DOHH2 (cell line): ENCODE data around the gene FAM90A26.
"Not testable (repeated sequence)": the region's sequence is repeated elsewhere in the genome, so short reads cannot be mapped to it uniquely, and the experiment has no call there.

Experiments
- EZH2phosphoT487 ChIP-seq: fragments of 200-600 bp; sonication (generic); IDR thresholded peaks from 2 replicates; pipeline ENCODE4 v1.6.1; 2017; ENCODE audit warnings: borderline replicate concordance, mild to moderate bottlenecking, antibody characterized with exemption, low read length, moderate library complexity, mixed read lengths
- TF ChIP-seq, protein P1 (sequence below): fragments of 200-600 bp; sonication (generic); IDR thresholded peaks from one replicate; pipeline ENCODE4 v1.5.1; 2014; ENCODE audit warnings: antibody characterized with exemption, mild to moderate bottlenecking, low read depth, low read length; ENCODE audit not compliant: poor library complexity, severe bottlenecking

DNA sequence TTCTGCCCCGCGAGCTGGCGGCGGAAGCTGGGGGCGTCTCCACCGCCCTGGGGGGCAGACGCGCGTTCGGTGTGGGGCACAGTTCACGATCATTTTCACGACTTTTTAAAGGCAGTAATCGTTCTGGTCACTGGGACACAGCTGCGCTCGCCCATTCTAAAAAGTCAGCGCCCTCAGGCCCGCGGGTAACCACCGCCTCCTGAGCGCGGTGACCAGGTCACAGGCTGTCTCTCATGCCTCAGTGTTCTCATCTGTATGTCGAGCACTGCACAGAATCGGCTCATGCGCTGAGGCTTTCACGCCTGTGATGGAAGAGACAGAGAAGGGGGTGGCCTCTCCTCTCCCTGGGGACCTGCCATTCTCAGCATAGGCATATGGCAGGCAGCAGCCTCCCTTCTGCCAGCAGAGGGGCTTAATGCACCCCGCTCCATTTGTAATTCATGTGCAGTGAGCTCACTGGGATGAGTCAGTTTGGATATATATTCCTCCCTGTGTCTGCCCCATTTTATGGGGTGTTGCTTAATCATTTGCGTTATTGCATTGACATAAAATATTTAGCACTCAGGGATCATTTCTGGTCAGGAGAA is 16.5 kb upstream of the FAM90A26 start:
- TF ChIP-seq, protein P1, sequence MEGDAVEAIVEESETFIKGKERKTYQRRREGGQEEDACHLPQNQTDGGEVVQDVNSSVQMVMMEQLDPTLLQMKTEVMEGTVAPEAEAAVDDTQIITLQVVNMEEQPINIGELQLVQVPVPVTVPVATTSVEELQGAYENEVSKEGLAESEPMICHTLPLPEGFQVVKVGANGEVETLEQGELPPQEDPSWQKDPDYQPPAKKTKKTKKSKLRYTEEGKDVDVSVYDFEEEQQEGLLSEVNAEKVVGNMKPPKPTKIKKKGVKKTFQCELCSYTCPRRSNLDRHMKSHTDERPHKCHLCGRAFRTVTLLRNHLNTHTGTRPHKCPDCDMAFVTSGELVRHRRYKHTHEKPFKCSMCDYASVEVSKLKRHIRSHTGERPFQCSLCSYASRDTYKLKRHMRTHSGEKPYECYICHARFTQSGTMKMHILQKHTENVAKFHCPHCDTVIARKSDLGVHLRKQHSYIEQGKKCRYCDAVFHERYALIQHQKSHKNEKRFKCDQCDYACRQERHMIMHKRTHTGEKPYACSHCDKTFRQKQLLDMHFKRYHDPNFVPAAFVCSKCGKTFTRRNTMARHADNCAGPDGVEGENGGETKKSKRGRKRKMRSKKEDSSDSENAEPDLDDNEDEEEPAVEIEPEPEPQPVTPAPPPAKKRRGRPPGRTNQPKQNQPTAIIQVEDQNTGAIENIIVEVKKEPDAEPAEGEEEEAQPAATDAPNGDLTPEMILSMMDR: not testable (repeated sequence)
- not testable (repeated sequence) for TF ChIP-seq EZH2phosphoT487
